SK-N-SH (cell line): ENCODE results near the gene PKD2L1. TPM values are rescaled to one million over a fixed set of nuclear protein-coding genes. Genes with fewer than 3 reads are reported as not detected.

Experiments
- CTCF ChIA-PET: fragments of 300-600, 350-600 bp; formaldehyde crosslinking; extraction: SDS; loops from one replicate; lab custom pipeline; 2021; lab: Yijun Ruan, JAX
- POLR2A ChIA-PET: fragments of 350-600 bp; sonication (Branson Sonifier 250); formaldehyde crosslinking; extraction: SDS; loops from one replicate; lab custom pipeline; 2020; ENCODE audit warnings: antibody characterized with exemption, inconsistent platforms; lab: Yijun Ruan, JAX
- DNase-seq: peaks from one replicate; pipeline ENCODE4 v3.0.0; 2012
- H2AFZ ChIP-seq: fragments of 200-600 bp; sonication (generic); 2 replicates; pipeline ENCODE4 v1.8.1; 2016; ENCODE audit warnings: antibody characterized with exemption, mild to moderate bottlenecking, low read depth
- H3F3A ChIP-seq: fragments of 200-600 bp; sonication (generic); replicated peaks from 2 replicates; pipeline ENCODE3; 2016; ENCODE audit warnings: antibody characterized with exemption, mild to moderate bottlenecking; ENCODE audit not compliant: insufficient read depth
- H3K27ac ChIP-seq, 2 experiments: fragments of 200-500 bp in 1 of 2; fragments of 200-600 bp in 1 of 2; sonication (Bioruptor generic) in 1 of 2; sonication (generic), shearing (Covaris generic) in 1 of 2; 2 replicates each; pipeline versions ENCODE4 v1.5.1 to v1.6.1; 2014 to 2016; ENCODE audit warnings: low read depth in 2 of 2, inconsistent platforms in 1 of 2, low read length in 1 of 2, mild to moderate bottlenecking in 1 of 2, mixed read lengths in 1 of 2
- H3K27me3 ChIP-seq: fragments of 200-600 bp; sonication (generic), shearing (Covaris generic); 2 replicates; pipeline ENCODE4 v1.6.1; 2016; ENCODE audit warnings: mixed run types; ENCODE audit not compliant: insufficient read depth
- H3K36me3 ChIP-seq, 2 experiments: fragments of 200-500 bp in 1 of 2; fragments of 200-600 bp in 1 of 2; sonication (Bioruptor generic) in 1 of 2; sonication (generic) in 1 of 2; replicated peaks in 1 of 2; 2 replicates each; pipeline versions ENCODE3 to v1.5.1; 2014 to 2016; ENCODE audit warnings: low read length in 1 of 2, mild to moderate bottlenecking in 1 of 2; ENCODE audit not compliant: insufficient read depth in 2 of 2, control insufficient read depth in 1 of 2
- H3K4me1 ChIP-seq, 2 experiments: fragments of 200-500 bp in 1 of 2; fragments of 200-600 bp in 1 of 2; sonication (Bioruptor generic) in 1 of 2; sonication (generic), shearing (Covaris generic) in 1 of 2; 2 replicates each; pipeline versions ENCODE4 v1.5.1 to v1.6.1; 2014 to 2016; ENCODE audit warnings: low read depth in 1 of 2, low read length in 1 of 2, mixed run types in 1 of 2; ENCODE audit not compliant: insufficient read depth in 2 of 2, control insufficient read depth in 1 of 2
- H3K4me2 ChIP-seq: fragments of 200-600 bp; sonication (generic), shearing (Covaris generic); 2 replicates; pipeline ENCODE4 v1.6.1; 2017; ENCODE audit warnings: mixed run types
- H3K4me3 ChIP-seq, 2 experiments: fragments of 200-500 bp in 1 of 2; fragments of 200-600 bp in 1 of 2; sonication (Bioruptor generic) in 1 of 2; sonication (generic), shearing (Covaris generic) in 1 of 2; 2 replicates each; pipeline versions ENCODE4 v1.5.1 to v1.8.1; 2014 to 2016; ENCODE audit warnings: low read depth in 2 of 2, inconsistent platforms in 1 of 2, low read length in 1 of 2, mild to moderate bottlenecking in 1 of 2, mixed read lengths in 1 of 2, moderate library complexity in 1 of 2
- H3K79me2 ChIP-seq: fragments of 200-600 bp; sonication (generic); 2 replicates; pipeline ENCODE4 v1.8.1; 2017; ENCODE audit warnings: mild to moderate bottlenecking; ENCODE audit not compliant: insufficient read depth
- H3K9ac ChIP-seq: fragments of 200-600 bp; sonication (generic); 2 replicates; pipeline ENCODE4 v1.6.1; 2017; ENCODE audit warnings: mixed run types
- H3K9me2 ChIP-seq: fragments of 200-600 bp; sonication (generic); 2 replicates; pipeline ENCODE4 v1.6.1; 2017; ENCODE audit warnings: mixed run types
- H3K9me3 ChIP-seq: fragments of 200-600 bp; sonication (generic); 2 replicates; pipeline ENCODE4 v1.6.1; 2017; ENCODE audit warnings: mixed run types, mild to moderate bottlenecking, moderate library complexity
- H4K20me1 ChIP-seq: fragments of 200-600 bp; sonication (generic); 2 replicates; pipeline ENCODE4 v1.6.1; 2017; ENCODE audit warnings: mild to moderate bottlenecking, mixed run types; ENCODE audit not compliant: insufficient read depth
- CHD2 ChIP-seq: fragments of 150-350 bp; IDR thresholded peaks from 2 replicates; pipeline ENCODE4 v1.6.1; 2018; ENCODE audit warnings: low read length; ENCODE audit not compliant: partially characterized antibody
- CTCF ChIP-seq: fragments of 200-600 bp; sonication (generic); IDR thresholded peaks from 2 replicates; pipeline ENCODE4 v1.6.1; 2017; ENCODE audit warnings: antibody characterized with exemption, mild to moderate bottlenecking, moderate library complexity
- EP300 ChIP-seq, 2 experiments: IDR thresholded peaks; 2 replicates each; pipeline versions ENCODE4 v1.4.0 to v1.6.1; 2012; ENCODE audit warnings: borderline replicate concordance in 1 of 2, low read depth in 1 of 2, low read length in 1 of 2
- FOSL2 ChIP-seq: IDR thresholded peaks from 2 replicates; pipeline ENCODE4 v1.4.0; 2012; ENCODE audit warnings: low read depth, mild to moderate bottlenecking, moderate library complexity, borderline replicate concordance
- FOXM1 ChIP-seq: IDR thresholded peaks from 2 replicates; pipeline ENCODE4 v1.4.0; 2012; ENCODE audit warnings: low read depth, mild to moderate bottlenecking
- PBX3 ChIP-seq: IDR thresholded peaks from 2 replicates; pipeline ENCODE4; 2012
- ZBTB33 ChIP-seq: IDR thresholded peaks from 2 replicates; pipeline ENCODE4 v1.4.0; 2012; ENCODE audit warnings: low read depth, borderline replicate concordance
- WGBS: methylation state at CpG from one replicate; pipeline ENCODE4 v1.1.6; 2017; ENCODE audit warnings: low lambda C conversion rate; 5-methylcytosine and 5-hydroxymethylcytosine counted together
- polyA plus RNA-seq, 3 experiments: library from polyadenylated mRNA; depleted of rRNA; stranded (reverse); fragments of >200 nt; gene quantifications; 2 replicates each; pipeline ENCODE4 v1.2.3, GENCODE V29; 2012

Gene PKD2L1
- polyA plus RNA-seq, 1 of the 3 experiments (the other 2 are of a cell fraction): not detected

DNA sequence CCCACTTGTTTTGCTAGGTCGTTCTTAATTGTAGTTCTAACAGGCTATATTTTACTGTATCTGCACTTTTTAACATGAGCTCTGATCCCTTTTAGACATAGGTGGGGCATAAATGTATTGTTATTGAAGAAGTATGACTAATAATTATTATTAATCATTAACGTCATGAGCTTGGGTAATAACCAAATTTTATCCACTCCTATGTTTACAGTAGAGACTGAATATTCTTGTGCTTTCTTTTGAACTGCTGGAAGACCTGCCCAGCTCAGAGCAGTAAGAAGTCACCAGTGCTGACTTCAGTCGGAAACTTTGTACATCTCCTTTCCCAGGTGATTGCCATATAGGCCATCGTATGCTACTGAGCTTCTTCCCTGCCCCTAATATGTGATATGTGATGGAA lies 18.7 kb downstream of the PKD2L1 start:
- H3K4me2 ChIP-seq: no peak overlapping the region

More for the DNA sequence above, 18.7 kb downstream of the PKD2L1 start:
- Histone ChIP-seq H3K9ac (no peak overlapping the region), H3K4me1 (no peaks in the 10 kb centered on the region), H2AFZ (no peak overlapping the region), H3K27me3 (peaks cover 38% of the 10 kb centered on the region; the same call in 1 of the 2 replicates), H3K36me3 (no peaks in the 10 kb centered on the region), H3K9me3 (no peaks in the 10 kb centered on the region), H4K20me1 (no peaks in the 10 kb centered on the region), H3K27ac (no peak overlapping the region), H3K4me3 (no peak overlapping the region), H3F3A (no peaks in the 10 kb centered on the region), H3K9me2 (no peaks in the 10 kb centered on the region), H3K79me2 (no peaks in the 10 kb centered on the region)
- ChIA-PET POLR2A (no interaction called here), CTCF (interaction anchor here (1.0 to 3.7 kb wide), 4 partner anchors 14 to 197 kb away, joined by 3 to 15 read pairs (median 4); no protein-coding TSS in a partner anchor)
- 12% methylated on average over 4 of the region's 4 CpGs for WGBS
- DNase-seq: no peak
- TF ChIP-seq FOXM1 (no peak), PBX3 (no peak), CHD2 (no peak), FOSL2 (no peak), CTCF (no peak), ZBTB33 (no peak), EP300 (IDR thresholded peaks at IDR 0.05; ENCODE audit: borderline replicate concordance in 1 of 2, low read depth in 1 of 2, low read length in 1 of 2) (no peak)
